Gastrocnemius medialis (tissue), 4 donors: ENCODE results near the gene MED13. TPM values are rescaled to one million over a fixed set of nuclear protein-coding genes. Genes with fewer than 3 reads are reported as not detected.

ENCODE experiments used
- ATAC-seq, 2 donors: fragments of 150-250 bp; one replicate each; pipeline ENCODE4 v1.9.1; 2016
- DNase-seq, 2 donors: peaks; one replicate each; pipeline ENCODE4 v3.0.0-alpha.2; 2019
- H3K27ac ChIP-seq, 4 donors: fragments of 200-600 bp; sonication (generic); 1 replicate in 1 of 4; 2 replicates in 3 of 4; pipeline ENCODE4 v1.5.1; 2016 to 2018; ENCODE audit warnings: mild to moderate bottlenecking in 2 of 4, moderate library complexity in 1 of 4
- H3K27me3 ChIP-seq, 3 donors: fragments of 200-600 bp; sonication (generic) in 2 of 3; 1 replicate in 1 of 3; 2 replicates in 2 of 3; pipeline versions ENCODE4 v1.5.1 to v1.6.0; 2016 to 2019; ENCODE audit warnings: mild to moderate bottlenecking in 1 of 3, moderate library complexity in 1 of 3
- H3K36me3 ChIP-seq, 2 donors: fragments of 200-600 bp; sonication (generic) in 1 of 2; one replicate each; pipeline ENCODE4 v1.5.1; 2017 to 2018
- H3K4me1 ChIP-seq, 2 donors: fragments of 200-600 bp; sonication (generic) in 1 of 2; one replicate each; pipeline ENCODE4 v1.5.1; 2016 to 2017; ENCODE audit warnings: mild to moderate bottlenecking in 2 of 2
- H3K4me3 ChIP-seq, 4 donors: fragments of 200-600 bp; sonication (generic) in 3 of 4; 1 replicate in 1 of 4; 2 replicates in 3 of 4; pipeline ENCODE4 v1.5.1; 2016 to 2019; ENCODE audit warnings: mild to moderate bottlenecking in 2 of 4
- H3K9me3 ChIP-seq, 3 donors: fragments of 200-600 bp; sonication (generic) in 2 of 3; 1 replicate in 1 of 3; 2 replicates in 2 of 3; pipeline ENCODE4 v1.5.1; 2016 to 2019
- POLR2A ChIP-seq, 2 donors: fragments of 450-650 bp; IDR thresholded peaks; one replicate each; pipeline ENCODE4 v1.6.1; 2017; ENCODE audit warnings: antibody characterized with exemption in 2 of 2, mild to moderate bottlenecking in 2 of 2, moderate library complexity in 2 of 2
- in situ Hi-C, 4 donors: fragments of 200-750 bp; cut with MboI; loops; one replicate each; pipeline versions ENCODE4 v1.15.0 to v1.8.0; 2017; ENCODE audit warnings: low sequenced_read_pairs in 4 of 4
- intact Hi-C: fragments of 100-400 bp; cut with DNase I; formaldehyde crosslinking; loops from one replicate; pipeline ENCODE4 v1.15.1; 2023; ENCODE audit warnings: low total_unique reads
- total RNA-seq, 4 donors: library from RNA; depleted of rRNA; stranded (reverse); fragments of >200 nt; gene quantifications; one replicate each; pipeline versions ENCODE4 v1.1.0 to v1.2.3, GENCODE V29; 2016
- TF ChIP-seq, protein P1 (sequence below), 5 experiments: fragments of 450-650 bp in 3 of 5; fragments of 200-600 bp in 2 of 5; sonication (generic) in 2 of 5; IDR thresholded peaks in 4 of 5; conservative IDR thresholded peaks in 1 of 5; 1 replicate in 4 of 5; 2 replicates in 1 of 5; pipeline ENCODE4 v1.5.1; 2016 to 2019; ENCODE audit warnings: antibody characterized with exemption in 5 of 5, mild to moderate bottlenecking in 3 of 5, moderate library complexity in 3 of 5

The MED13 gene
- total RNA-seq, 4 donors from 2014 or later: 54.9 to 142 (median 67.8) TPM

DNA sequence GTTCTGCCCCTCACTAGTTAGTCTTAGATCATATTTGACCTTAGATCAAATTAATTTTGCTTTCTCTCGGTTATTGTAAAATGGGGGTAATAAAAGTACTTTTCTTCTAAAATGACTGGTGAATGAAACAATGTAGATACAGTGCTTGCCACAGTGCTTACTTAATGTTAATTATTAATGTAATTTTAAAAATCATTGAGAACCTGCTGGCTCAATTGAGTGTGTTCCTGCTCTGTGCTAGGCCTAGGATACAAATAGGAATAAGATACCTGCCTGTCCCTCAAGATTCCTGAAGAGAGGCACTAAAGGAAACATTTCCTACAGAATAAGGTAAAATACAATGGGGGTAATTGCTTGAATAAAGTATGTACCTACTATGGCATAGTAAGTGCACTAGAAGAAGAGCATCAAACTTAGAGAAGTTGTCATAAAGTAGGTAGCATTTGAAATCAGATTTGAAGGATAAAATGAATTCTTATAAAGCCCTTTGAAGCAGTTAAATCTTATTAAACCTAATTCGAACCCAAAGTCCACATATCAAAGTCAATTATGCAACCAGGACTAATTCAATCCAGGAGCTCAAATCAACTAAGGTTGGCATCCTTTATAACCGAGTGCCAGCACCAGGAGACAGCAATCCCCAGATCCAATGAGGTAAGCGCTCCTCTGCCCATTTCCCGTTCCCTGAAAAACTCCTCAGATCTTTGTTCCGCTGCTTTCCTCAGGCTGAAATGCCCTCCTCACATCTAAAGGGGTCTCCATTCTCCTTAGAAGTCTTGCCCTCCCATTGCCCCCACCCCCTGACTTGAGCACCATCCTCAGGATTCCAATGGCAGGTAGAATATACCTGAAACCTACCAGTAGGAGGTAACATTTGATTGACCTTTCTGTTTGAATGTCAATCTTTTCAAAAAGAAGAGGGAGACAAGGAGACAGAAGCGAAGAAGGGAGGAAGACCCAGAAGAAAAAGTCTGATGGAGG is 2.4 kb upstream of the MED13 start:
- DNase-seq: no peak
- ATAC-seq: no peak
- Histone ChIP-seq H3K4me3 (no peak overlapping the region), H3K27ac (no peak overlapping the region), H3K9me3 (no peaks in the 10 kb centered on the region), H3K4me1 (peaks cover 9 to 10% of the 10 kb centered on the region in 2 donors), H3K36me3 (no peaks in the 10 kb centered on the region), H3K27me3 (no peaks in the 10 kb centered on the region)
- in situ Hi-C loops: loop anchor here in 1 of 4 donors (10.0 kb wide), 2 partner anchors 143 to 203 kb away; partner anchors contain the start of genes BRIP1 and INTS2
- intact Hi-C loops: loop anchor here (5.0 to 10.0 kb wide), 2 partner anchors 410 to 1777 kb away; partner anchors contain the start of genes SMARCD2 and TLK2
- TF ChIP-seq, protein P1, sequence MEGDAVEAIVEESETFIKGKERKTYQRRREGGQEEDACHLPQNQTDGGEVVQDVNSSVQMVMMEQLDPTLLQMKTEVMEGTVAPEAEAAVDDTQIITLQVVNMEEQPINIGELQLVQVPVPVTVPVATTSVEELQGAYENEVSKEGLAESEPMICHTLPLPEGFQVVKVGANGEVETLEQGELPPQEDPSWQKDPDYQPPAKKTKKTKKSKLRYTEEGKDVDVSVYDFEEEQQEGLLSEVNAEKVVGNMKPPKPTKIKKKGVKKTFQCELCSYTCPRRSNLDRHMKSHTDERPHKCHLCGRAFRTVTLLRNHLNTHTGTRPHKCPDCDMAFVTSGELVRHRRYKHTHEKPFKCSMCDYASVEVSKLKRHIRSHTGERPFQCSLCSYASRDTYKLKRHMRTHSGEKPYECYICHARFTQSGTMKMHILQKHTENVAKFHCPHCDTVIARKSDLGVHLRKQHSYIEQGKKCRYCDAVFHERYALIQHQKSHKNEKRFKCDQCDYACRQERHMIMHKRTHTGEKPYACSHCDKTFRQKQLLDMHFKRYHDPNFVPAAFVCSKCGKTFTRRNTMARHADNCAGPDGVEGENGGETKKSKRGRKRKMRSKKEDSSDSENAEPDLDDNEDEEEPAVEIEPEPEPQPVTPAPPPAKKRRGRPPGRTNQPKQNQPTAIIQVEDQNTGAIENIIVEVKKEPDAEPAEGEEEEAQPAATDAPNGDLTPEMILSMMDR (IDR thresholded peaks at IDR 0.05 in 4 of 5, conservative IDR thresholded peaks at IDR 0.05 in 1 of 5): no peak
- TF ChIP-seq POLR2A (IDR thresholded peaks at IDR 0.05): no peak

DNA sequence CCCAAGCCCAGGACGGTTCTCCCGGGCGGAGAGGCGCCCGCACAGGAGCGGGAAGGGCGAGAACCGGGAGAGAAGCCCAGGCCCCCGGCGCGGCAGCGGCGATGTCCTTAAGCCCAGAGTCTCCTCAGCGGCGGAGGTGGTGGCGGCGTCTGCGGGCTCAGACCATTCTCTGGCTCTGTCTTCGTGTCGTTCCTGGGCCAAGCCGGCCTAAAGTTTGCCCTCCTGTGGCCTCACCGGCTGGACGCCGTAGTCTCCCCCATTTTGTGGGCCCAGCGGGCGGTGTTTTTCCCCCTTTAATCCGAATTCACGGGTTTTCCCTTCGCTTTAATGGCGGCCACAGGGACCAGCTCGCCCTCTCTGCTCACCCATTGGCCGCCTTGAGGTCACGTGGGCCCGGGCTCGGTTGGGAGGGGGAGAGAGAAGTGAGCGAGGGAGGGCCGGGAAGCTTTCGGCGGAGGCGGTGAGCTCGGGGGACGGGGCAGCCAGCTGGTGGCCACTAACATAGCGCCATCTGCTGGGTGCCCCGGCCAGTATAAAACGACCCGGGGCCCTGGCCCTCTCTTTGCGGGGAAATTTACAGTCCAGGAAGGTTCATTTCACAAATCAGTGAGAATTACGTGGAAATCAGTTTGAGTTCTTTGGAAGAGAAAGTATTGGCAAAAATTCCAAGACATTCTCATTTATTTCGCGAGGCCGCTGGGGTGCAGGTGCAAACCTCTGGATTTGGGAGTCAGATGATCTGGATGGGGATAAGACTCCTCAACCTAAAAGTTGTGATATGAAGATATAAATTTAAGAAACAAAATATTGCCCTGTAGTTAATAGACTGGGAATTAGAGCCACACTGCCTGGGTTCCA is 762 bp upstream of the MED13 start:
- intact Hi-C loops (loop anchor here (1.0 to 10.0 kb wide), 6 partner anchors 33 to 1779 kb away; partner anchors contain the start of genes BRIP1, SMARCD2 and TLK2), in situ Hi-C loops (loop anchor here in 1 of 4 donors (10.0 kb wide), 2 partner anchors 141 to 201 kb away; partner anchors contain the start of genes BRIP1 and INTS2)
- H3K27ac ChIP-seq: peak overlapping the region; percentile 96 to 100 (median 100)
- no peaks in the 10 kb centered on the region for H3K9me3 ChIP-seq
- H3K27me3 ChIP-seq: no peaks in the 10 kb centered on the region
- ATAC-seq: peak; percentile 82 to 86
- peak overlapping the region; percentile 84 to 100 (median 91) for H3K4me3 ChIP-seq
- TF ChIP-seq POLR2A (IDR thresholded peaks at IDR 0.05): peak; percentile 89 to 94
- TF ChIP-seq, protein P1 (IDR thresholded peaks at IDR 0.05 in 4 of 5, conservative IDR thresholded peaks at IDR 0.05 in 1 of 5): peak; percentile 85 to 95 (median 92)
- peak; percentile 98 to 99 for DNase-seq
- no peaks in the 10 kb centered on the region for H3K36me3 ChIP-seq
- peaks cover 24 to 25% of the 10 kb centered on the region in 2 donors for H3K4me1 ChIP-seq

DNA sequence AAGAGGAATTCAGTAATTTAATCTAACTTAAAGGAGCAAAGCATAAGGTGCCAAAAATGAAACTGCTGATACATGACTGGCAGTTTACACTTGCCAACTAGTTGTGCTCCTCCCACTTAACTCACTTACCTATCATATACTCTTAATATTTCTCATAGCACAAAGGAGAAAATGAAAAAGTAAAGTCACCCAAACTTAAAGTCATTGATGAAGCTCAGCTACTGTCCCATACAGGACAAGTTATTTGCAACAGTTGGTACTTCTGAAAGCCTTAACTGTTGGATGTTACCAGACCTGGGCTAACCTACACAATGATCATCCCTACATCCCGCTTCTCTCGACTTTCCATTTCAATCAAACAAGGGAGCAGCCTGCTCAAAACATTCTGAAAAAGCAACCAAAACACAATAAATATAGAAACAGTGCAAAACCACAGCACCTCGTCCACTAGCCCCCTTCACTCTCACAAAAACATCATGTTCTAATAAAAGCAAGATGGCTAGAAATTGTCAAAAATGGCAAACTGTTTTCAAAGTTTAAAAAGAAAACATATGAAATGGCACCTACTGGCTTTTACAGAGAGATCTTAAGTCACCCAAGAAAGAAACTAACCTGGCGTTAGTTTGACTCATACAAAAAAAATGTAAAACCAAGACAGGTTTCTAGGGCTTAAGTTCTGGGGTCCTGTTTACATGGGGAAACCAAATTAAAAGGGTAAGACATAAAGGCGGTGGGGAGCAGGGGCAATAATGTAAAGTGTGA is 868 bp downstream of the MED13 start:
- ATAC-seq (peak; percentile 47 to 64), DNase-seq (no peak)
- Histone ChIP-seq H3K27me3 (no peaks in the 10 kb centered on the region), H3K36me3 (no peaks in the 10 kb centered on the region), H3K9me3 (no peaks in the 10 kb centered on the region), H3K4me1 (peaks cover 40 to 42% of the 10 kb centered on the region in 2 donors), H3K4me3 (peak overlapping the region; percentile 70 to 100 (median 91)), H3K27ac (peak overlapping the region; percentile 96 to 100 (median 100))
- in situ Hi-C loops: loop anchor here in 2 of 4 donors (5.0 to 10.0 kb wide), 3 partner anchors 139 to 199 kb away; partner anchors contain the start of genes BRIP1 (in 1 of the 2) and INTS2 (in 1 of the 2)
- intact Hi-C loops: loop anchor here (2.0 to 10.0 kb wide), 3 partner anchors 31 to 1781 kb away; partner anchors contain the start of gene SMARCD2
- TF ChIP-seq, protein P1 (IDR thresholded peaks at IDR 0.05 in 4 of 5, conservative IDR thresholded peaks at IDR 0.05 in 1 of 5): no peak
- peak in 1 of 2 donors; percentile 6 for TF ChIP-seq POLR2A (IDR thresholded peaks at IDR 0.05)
